GM12865 (cell line): ENCODE measurements around the gene AXIN1.
"Not testable (repeated sequence)": the region's sequence is repeated elsewhere in the genome, so short reads cannot be mapped to it uniquely, and the experiment has no call there.

Experiments
- DNase-seq: peaks from one replicate; pipeline ENCODE4 v3.0.0; 2010; ENCODE audit warnings: low read depth
- H3K4me3 ChIP-seq: 2 replicates; pipeline ENCODE4 v1.5.1; 2011; ENCODE audit warnings: mild to moderate bottlenecking, low read depth, low read length, control low read depth
- TF ChIP-seq, protein P1 (sequence below): IDR thresholded peaks from 2 replicates; pipeline ENCODE4 v1.5.1; 2011; ENCODE audit warnings: low read length, control low read depth, low read depth, inconsistent platforms; ENCODE audit not compliant: insufficient read depth; ENCODE audit errors: missing control alignments

The AXIN1 gene

DNA sequence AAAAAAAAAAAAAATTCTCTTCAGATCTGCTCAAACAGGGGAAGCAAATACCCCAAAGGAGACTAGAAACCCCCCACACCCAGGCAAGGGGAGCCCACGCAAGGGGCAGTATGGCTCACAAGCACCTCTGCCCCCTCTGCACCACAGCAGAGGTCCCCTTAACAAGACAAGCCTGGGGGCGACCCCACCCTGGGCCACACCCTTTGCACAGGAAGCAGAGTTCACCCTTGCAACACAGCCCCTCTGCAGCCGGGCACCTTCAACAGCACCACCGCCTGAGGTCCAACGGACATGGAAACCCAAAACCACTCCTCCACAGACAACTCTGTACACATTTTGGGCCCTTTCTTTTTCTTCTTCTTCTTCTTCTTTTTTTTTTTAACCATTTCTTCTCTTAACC, 12.8 kb downstream of the AXIN1 start:
- TF ChIP-seq, protein P1, sequence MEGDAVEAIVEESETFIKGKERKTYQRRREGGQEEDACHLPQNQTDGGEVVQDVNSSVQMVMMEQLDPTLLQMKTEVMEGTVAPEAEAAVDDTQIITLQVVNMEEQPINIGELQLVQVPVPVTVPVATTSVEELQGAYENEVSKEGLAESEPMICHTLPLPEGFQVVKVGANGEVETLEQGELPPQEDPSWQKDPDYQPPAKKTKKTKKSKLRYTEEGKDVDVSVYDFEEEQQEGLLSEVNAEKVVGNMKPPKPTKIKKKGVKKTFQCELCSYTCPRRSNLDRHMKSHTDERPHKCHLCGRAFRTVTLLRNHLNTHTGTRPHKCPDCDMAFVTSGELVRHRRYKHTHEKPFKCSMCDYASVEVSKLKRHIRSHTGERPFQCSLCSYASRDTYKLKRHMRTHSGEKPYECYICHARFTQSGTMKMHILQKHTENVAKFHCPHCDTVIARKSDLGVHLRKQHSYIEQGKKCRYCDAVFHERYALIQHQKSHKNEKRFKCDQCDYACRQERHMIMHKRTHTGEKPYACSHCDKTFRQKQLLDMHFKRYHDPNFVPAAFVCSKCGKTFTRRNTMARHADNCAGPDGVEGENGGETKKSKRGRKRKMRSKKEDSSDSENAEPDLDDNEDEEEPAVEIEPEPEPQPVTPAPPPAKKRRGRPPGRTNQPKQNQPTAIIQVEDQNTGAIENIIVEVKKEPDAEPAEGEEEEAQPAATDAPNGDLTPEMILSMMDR, result no peak
- no peak for DNase-seq
- no peak overlapping the region for H3K4me3 ChIP-seq

DNA sequence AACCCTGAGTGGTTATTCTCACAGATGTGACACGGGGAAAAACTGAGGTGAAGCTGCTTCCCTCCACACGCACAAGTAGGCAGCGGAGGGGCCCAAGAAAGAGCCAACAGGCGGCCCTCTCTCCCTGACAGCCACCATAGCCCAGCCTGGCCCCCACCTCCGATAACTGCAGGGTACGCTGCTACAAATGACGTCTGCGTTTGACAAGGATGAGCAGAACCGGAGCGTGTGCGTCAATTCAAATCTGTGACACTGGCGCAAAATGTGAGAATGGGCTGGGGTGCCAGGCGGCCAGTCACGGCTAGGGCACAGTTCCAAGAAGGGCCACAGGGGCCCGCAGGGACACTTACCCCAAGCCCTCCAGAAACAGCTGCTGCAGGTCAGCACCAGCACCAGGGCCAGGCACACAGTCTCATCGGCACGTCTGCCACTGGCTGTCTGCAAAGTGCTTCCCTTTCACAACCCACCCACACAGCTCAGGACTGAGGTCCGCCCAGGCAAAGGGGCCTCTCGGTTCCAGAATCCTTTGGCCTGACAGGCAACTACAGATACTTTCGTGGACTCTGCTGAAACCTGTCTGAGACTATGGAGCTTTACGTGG, 14.4 kb downstream of the AXIN1 start:
- DNase-seq, result no peak
- H3K4me3 ChIP-seq, result no peak overlapping the region
- TF ChIP-seq, protein P1, result no peak

DNA sequence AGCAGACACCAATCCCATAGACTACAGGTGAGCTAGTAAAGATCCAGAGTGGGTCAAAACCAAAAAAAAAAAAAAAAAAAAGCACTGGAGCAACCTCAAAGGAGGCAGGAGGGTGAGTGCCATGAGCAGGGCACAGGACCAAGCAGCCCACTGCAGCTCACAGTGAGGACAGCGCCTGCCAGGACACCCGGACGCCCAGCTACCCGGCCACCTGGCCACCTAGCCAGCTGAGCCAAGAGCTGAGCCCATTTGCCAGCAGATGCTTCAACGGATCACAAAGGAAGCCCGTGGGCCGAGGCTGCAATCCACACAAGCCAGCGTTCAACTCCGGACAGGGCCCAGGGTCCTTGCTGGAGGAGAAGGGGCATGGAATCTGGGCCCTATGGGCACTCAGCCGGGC, 15.1 kb downstream of the AXIN1 start:
- no peak overlapping the region for H3K4me3 ChIP-seq
- DNase-seq, result no peak
- TF ChIP-seq, protein P1, result no peak

DNA sequence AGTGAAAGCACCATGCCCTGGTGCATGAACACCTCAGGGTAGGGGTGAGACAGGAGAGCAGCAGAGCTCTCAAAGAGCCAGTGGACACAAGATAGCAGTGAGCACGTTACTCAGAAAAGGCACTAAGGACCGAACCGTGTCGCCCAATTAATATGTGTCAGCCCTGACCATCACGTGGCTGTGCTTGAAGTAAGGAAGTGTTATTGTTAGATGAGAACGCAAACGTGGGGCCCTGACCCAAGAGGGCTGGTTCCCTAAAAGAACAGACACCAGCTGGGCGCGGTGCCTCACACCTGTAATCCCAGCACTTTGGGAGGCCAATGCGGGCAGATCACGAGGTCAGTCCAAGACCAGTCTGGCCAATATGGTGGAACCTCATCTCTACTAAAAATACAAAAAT, 16.3 kb downstream of the AXIN1 start:
- H3K4me3 ChIP-seq, result no peak overlapping the region
- TF ChIP-seq, protein P1, result no peak
- no peak for DNase-seq

DNA sequence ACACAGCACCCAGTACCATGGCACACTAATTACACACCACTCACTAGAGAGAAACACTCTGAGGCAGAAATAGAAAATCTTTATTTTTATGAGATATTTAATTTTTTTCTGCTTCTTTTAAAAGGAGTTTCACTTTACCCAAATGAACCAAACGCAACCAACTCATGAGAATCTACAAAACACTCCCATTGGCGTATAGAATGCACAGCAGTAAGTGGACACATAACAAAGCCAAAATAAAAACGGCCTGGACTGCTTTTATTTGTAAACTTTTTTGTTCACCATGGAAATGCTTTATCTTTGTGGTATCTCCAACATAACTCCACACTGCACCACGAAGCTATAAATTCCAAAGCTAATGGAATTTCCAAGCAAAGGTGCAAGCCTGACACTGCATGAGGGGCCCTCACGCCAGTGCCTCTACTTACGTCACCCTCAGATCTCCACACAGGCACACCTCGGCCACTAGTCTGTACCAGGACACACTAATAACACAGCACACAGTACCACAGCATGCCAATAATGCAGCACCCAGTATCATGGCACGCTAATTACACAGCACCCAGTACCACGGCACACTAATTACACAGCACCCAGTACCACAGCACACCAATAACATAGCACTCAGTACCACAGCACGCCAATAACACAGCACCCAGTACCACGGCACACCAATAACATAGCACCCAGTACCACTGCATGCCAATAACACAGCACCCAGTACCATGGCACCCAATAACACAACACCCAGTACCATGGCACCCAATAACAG, 17.5 kb downstream of the AXIN1 start:
- DNase-seq, result not testable (repeated sequence)

DNA sequence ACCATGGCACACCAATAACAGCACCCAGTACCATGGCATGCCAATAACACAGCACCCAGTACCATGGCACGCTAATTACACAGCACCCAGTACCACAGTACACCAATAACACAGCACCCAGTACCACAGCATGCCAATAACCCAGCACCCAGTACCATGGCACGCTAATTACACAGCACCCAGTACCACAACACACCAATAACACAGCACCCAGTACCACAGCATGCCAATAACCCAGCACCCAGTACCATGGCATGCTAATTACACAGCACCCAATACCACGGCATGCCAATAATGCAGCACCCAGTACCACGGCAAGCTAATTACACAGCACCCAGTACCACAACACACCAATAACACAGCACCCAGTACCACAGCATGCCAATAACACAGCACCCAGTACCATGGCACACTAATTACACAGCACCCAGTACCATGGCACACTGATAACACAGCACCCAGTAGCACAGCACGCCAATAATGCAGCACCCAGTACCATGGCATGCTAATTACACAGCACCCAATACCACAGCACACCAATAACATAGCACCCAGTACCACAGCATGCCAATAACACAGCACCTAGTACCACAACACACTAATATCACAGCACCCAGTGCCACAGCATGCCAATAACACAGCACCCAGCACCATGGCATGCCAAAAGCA, 18.2 kb downstream of the AXIN1 start:
- DNase-seq, H3K4me3 ChIP-seq: not testable (repeated sequence)

More for the DNA sequence above, 17.5 kb downstream of the AXIN1 start:
- not testable (repeated sequence) for H3K4me3 ChIP-seq

DNA sequence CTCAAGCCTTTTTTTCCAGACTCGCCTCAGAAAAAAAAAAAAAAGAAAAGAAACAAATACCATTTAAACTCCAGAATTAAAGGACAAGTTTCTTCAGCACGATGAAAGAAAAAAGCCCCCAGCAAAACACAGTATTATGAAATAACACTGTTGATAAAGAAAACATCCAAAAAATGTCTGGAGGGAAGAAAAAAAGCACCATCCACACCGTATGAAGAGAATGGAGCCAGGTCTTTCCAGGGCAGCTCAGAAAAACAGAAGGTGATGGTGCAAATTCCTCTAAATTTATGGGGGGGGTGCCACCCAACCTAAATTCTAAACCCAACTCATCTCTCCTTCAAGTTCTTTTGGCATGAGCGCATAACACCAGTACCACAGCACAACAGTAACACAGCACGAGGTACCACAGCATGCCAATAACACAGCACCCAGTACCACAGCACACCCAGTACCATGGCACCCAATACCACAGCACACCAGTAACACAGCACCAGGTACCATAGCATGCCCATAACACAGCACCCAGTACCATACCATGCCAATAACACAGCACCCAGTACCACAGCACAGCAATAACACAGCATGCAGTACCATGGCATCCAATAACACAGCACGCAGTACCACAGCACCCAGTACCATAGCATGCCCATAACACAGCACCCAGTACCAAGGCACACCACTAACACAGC, 19.0 kb downstream of the AXIN1 start:
- TF ChIP-seq, protein P1, result no peak
- H3K4me3 ChIP-seq, result no peak overlapping the region
- DNase-seq, result no peak

DNA sequence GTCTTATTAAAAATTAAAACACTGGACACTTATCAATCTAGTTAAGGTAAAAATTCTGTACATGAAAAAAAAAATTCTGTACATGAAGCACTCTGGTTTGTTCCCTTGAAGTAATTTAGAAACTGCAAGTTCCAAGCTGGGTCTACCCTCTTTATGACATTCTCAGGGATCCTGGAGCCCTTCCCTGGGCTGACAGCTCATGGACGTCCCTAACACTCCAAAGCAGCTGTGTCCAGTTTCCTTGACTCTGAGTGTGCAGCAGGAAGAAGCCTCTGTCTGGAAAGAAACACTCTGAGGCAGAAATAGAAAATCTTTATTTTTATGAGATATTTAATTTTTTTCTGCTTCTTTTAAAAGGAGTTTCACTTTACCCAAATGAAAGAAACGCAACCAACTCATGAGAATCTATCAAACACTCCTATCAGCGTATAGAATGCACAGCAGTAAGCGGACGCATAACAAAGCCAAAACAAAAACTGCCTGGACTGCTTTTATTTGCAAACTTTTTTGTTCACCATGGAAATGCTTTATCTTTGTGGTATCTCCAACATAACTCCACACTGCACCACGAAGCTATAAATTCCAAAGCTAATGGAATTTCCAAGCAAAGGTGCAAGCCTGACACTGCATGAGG, 21.2 kb downstream of the AXIN1 start:
- DNase-seq, H3K4me3 ChIP-seq: not testable (repeated sequence)
